Immature natural killer cell (primary cell): ENCODE measurements around the gene CAMK1D. TPM values are rescaled to one million over a fixed set of nuclear protein-coding genes. Genes with fewer than 3 reads are reported as not detected.
A peak's percentile ranks its signal among the peaks of the same experiment; 100 is the strongest.

Experiments
- DNase-seq, 3 donors: peaks; one replicate each; pipeline ENCODE4 v3.0.0; 2022; ENCODE audit warnings: mixed read lengths in 1 of 3
- H3K27ac Mint-ChIP-seq, 6 donors: one replicate each; pipeline ENCODE4 v1.8.0; 2020; ENCODE audit warnings: mixed read lengths in 6 of 6, mild to moderate bottlenecking in 5 of 6, inconsistent platforms in 4 of 6, moderate library complexity in 3 of 6
- H3K27me3 Mint-ChIP-seq, 3 donors: one replicate each; pipeline ENCODE4 v1.8.0; 2020 to 2021; ENCODE audit warnings: low read depth in 3 of 3, mild to moderate bottlenecking in 3 of 3, mixed read lengths in 3 of 3, moderate library complexity in 3 of 3, inconsistent platforms in 1 of 3
- H3K36me3 Mint-ChIP-seq, 3 donors: one replicate each; pipeline ENCODE4 v1.8.0; 2020; ENCODE audit warnings: mixed read lengths in 3 of 3, inconsistent platforms in 2 of 3, mild to moderate bottlenecking in 2 of 3
- H3K4me1 Mint-ChIP-seq, 2 donors: one replicate each; pipeline ENCODE4 v1.8.0; 2020; ENCODE audit warnings: inconsistent platforms in 2 of 2, mild to moderate bottlenecking in 2 of 2, mixed read lengths in 2 of 2, moderate library complexity in 1 of 2
- H3K4me3 Mint-ChIP-seq, 5 donors: one replicate each; pipeline ENCODE4 v1.8.0; 2020; ENCODE audit warnings: mild to moderate bottlenecking in 5 of 5, mixed read lengths in 5 of 5, inconsistent platforms in 3 of 5, moderate library complexity in 3 of 5
- H3K9me3 Mint-ChIP-seq, 6 donors: one replicate each; pipeline ENCODE4 v1.8.0; 2020; ENCODE audit warnings: mild to moderate bottlenecking in 6 of 6, mixed read lengths in 6 of 6, inconsistent platforms in 4 of 6, moderate library complexity in 3 of 6
- polyA plus RNA-seq, 3 donors: library from polyadenylated mRNA; unstranded; fragments of 300-500 nt; fragmentation: Illumina TruSeq; gene quantifications; one replicate each; pipeline ENCODE4 v1.2.3, GENCODE V29; 2021

The CAMK1D gene
- polyA plus RNA-seq, 3 donors from 2014 or later = 5.3 to 19.3 (median 7.7) TPM

DNA sequence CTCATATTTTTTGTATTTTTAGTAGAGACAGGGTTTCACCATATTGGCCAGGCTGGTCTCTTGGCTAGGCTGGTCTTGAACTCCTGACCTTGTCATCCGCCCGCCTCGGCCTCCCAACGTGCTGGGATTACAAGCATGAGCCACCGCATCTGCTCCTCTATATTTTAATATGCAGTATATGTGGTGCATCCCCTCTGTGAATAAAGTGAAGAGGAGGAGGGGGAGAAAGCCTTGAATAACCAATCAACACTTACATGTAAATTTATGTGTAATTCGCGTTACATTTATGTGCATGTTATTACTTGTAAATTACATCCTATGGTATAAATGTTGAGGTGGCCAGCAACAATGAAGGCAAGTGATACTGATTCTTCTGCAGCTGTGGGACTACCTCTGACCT, 342.2 kb downstream of the CAMK1D start:
- no peak overlapping the region for H3K4me3 Mint-ChIP-seq
- no peaks in the 10 kb centered on the region for H3K9me3 Mint-ChIP-seq
- peaks cover 0 to 14% of the 10 kb centered on the region in 2 donors for H3K4me1 Mint-ChIP-seq
- peaks cover 0 to 1% (median 0%) of the 10 kb centered on the region in 3 donors for H3K27me3 Mint-ChIP-seq
- no peak for DNase-seq
- no peak overlapping the region for H3K27ac Mint-ChIP-seq
- H3K36me3 Mint-ChIP-seq = no peaks in the 10 kb centered on the region

DNA sequence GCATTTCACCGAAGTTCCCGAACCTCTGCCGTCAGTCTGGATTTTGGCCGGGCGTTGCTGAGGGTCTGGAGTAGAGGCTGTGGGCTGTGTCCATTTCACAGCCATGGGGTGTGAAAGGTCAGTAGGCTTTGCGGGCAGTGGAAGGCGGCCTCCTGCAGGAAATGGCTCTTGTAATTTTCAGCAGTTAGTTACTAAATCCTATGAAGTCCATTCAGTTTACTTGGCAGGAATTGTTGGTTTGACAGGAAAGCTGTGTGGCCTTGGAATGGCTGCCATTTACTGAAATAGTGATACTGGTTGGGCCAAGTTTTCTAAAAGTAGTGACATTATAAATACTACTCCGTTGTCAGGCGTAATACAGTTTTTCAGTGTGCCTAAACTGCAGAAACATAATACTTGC, 348.4 kb downstream of the CAMK1D start:
- H3K36me3 Mint-ChIP-seq = peaks cover 3 to 9% (median 6%) of the 10 kb centered on the region in 3 donors
- peaks cover 10 to 12% of the 10 kb centered on the region in 2 donors for H3K4me1 Mint-ChIP-seq
- DNase-seq = no peak
- peaks cover 0 to 3% (median 0%) of the 10 kb centered on the region in 3 donors for H3K27me3 Mint-ChIP-seq
- H3K9me3 Mint-ChIP-seq = no peaks in the 10 kb centered on the region
- H3K27ac Mint-ChIP-seq = no peak overlapping the region
- no peak overlapping the region for H3K4me3 Mint-ChIP-seq

DNA sequence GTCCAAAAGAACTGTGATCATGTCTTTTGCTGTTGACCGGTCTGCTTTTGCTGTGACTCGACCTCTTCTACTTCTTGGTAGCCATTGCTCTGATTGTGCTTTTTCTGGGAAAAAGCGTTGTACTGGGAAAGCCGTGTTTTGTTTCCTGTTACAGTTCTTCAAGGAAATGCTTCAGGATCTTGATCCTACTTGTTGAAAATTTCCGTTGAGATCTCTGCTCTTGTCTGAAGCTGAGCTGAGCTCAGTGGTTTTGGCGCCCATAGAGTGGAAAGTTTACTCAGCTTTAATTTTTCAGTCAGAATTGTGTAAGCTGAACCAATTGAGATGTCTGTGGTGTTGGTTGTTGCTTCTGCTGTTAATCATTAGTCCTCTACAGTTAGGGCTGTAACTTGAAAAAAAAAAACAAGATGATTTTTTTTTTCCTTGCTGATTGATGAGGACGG, 349.9 kb downstream of the CAMK1D start:
- Mint-ChIP-seq H3K36me3 (peaks cover 3 to 9% (median 6%) of the 10 kb centered on the region in 3 donors), H3K27me3 (peaks cover 0 to 2% (median 0%) of the 10 kb centered on the region in 3 donors), H3K9me3 (no peaks in the 10 kb centered on the region), H3K4me3 (peak overlapping the region in 1 of 5 donors; percentile 51), H3K4me1 (peaks cover 10 to 12% of the 10 kb centered on the region in 2 donors), H3K27ac (peak overlapping the region in 5 of 6 donors; percentile 20 to 53 (median 32))
- no peak for DNase-seq

DNA sequence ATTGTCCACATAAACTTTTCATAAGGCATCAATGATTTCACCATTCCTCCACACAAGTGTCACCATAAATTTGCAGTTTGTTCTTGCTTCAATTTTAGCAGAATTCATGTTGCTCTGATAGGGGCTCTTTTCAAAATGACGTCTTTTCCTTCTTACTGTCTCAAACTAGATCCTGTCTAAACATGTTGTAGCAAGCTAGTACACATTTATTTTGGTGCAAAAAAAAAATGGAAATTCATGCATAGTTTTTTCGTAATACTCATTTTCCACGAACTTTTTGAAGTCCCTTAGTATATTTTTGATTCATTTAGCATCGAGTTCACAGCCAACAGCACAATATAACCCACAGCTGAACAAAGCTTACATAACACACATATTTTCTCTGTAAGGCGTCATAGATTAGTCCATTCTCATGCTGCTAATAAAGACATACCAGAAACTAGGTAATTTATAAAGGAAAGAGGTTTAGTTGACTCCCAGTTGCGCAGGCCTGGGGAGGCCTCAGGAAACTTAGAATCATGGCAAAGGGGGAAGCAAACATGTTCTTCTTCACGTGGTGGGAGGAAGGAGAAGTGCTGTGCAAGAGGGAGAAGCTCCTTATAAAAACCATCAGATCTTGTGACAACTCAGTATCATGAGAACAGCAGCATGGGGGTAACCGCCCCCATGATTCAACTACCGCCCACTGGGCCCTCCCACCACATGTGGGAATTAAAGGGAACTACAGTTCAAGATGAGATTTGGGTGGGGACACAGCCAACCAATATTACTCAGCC, 350.6 kb downstream of the CAMK1D start:
- Mint-ChIP-seq H3K27ac (peak overlapping the region in 3 of 6 donors; percentile 26 to 51 (median 32)), H3K27me3 (peaks cover 0 to 3% (median 0%) of the 10 kb centered on the region in 3 donors)

DNA sequence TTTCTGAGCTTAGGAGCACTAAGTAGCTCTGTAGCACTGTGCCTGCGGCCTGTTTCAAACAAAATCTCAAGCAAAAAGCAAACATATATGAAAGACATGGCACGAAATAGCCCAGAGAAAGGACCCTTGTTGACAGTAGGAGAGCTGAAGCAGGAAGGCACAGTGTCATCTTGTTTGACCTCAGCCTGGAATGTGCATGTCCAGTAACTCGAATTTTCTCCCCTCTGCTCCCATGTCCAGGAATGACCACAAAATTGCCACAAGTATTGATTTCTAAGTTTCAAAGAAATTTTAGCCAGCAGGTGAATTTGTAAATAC, 351.2 kb downstream of the CAMK1D start:
- Mint-ChIP-seq H3K4me3 (no peak overlapping the region), H3K36me3 (peaks cover 3 to 9% (median 6%) of the 10 kb centered on the region in 3 donors), H3K27ac (peak overlapping the region in 1 of 6 donors; percentile 65), H3K9me3 (no peaks in the 10 kb centered on the region), H3K4me1 (peaks cover 10 to 12% of the 10 kb centered on the region in 2 donors), H3K27me3 (peaks cover 0 to 3% (median 0%) of the 10 kb centered on the region in 3 donors)
- DNase-seq = no peak

More for the DNA sequence above, 350.6 kb downstream of the CAMK1D start:
- peak overlapping the region in 2 of 5 donors; percentile 5 to 51 for H3K4me3 Mint-ChIP-seq
- H3K36me3 Mint-ChIP-seq = peaks cover 3 to 9% (median 6%) of the 10 kb centered on the region in 3 donors
- no peaks in the 10 kb centered on the region for H3K9me3 Mint-ChIP-seq
- no peak for DNase-seq
- H3K4me1 Mint-ChIP-seq = peaks cover 10 to 12% of the 10 kb centered on the region in 2 donors

DNA sequence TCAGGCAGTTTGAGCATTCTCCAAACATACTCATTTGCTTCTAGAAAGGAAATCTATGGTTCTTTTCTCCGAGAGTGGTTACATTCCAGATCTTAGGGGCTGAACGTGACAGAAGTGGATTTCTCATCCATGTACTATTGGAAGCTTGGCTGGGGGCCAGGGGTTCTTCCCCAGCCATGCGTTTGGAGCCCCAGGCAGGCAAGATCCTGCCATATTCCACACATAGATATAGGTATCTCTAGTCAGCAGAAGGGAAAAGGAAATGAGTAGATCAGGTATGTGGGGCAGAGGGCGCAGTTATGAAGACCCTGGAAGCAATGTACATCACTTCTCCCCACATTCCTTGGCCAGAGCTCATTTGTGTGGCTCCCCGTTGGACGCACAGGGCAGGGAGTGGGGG, 352.3 kb downstream of the CAMK1D start:
- Mint-ChIP-seq H3K36me3 (peaks cover 3 to 9% (median 6%) of the 10 kb centered on the region in 3 donors), H3K27me3 (peaks cover 0 to 3% (median 0%) of the 10 kb centered on the region in 3 donors), H3K27ac (no peak overlapping the region), H3K4me3 (no peak overlapping the region), H3K9me3 (no peaks in the 10 kb centered on the region), H3K4me1 (peaks cover 10 to 12% of the 10 kb centered on the region in 2 donors)
- no peak for DNase-seq

DNA sequence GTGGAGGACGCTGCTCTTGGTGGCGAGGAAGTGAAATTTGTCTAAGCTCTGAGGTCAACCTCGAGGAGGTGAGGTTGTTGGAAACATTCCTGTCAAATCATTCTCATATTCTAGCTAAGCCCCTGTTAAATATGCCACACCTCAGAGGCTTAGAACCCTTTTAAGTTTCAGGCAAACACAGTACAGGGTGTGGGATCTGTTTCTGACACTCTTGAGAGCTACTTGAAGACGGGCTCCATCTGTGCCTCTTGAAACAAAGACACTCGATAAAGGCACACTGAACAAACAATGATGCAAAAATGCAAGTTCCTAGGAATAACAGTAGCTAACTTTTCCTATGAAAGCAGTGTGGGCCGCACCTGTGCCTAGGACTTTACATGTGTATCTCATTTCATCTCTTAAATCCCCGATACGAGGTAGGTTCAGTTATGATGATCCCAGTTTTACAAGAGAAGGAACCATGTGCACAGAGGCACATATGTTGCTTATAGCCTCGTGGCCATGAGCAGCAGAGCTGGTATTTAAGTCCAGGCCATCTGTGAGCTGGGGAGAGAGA, 352.9 kb downstream of the CAMK1D start:
- H3K27ac Mint-ChIP-seq = no peak overlapping the region
- peaks cover 10 to 12% of the 10 kb centered on the region in 2 donors for H3K4me1 Mint-ChIP-seq
- H3K9me3 Mint-ChIP-seq = no peaks in the 10 kb centered on the region
- peaks cover 3 to 9% (median 6%) of the 10 kb centered on the region in 3 donors for H3K36me3 Mint-ChIP-seq
- DNase-seq = no peak
- peaks cover 0 to 3% (median 0%) of the 10 kb centered on the region in 3 donors for H3K27me3 Mint-ChIP-seq
- no peak overlapping the region for H3K4me3 Mint-ChIP-seq

DNA sequence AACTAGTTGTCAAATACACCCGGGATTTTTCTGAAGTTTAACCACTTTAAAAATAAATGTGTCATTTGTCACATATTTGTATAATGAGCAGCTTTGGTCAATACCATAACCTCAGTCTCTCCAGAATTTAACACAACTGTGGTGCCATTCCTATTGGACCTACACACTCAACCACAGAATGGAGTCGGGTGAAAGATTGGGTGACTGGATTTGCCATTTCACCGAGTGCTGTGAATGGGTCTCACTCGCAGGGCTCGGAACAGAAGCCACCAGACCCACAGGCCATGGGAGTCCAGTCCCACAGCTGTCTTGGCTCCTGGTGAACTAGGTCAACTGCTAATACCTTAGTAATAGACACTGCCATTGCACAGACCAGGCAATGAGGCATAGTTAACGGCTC, 353.8 kb downstream of the CAMK1D start:
- H3K27ac Mint-ChIP-seq = no peak overlapping the region
- H3K4me1 Mint-ChIP-seq = peaks cover 10 to 12% of the 10 kb centered on the region in 2 donors
- no peak overlapping the region for H3K4me3 Mint-ChIP-seq
- H3K27me3 Mint-ChIP-seq = peaks cover 0 to 3% (median 0%) of the 10 kb centered on the region in 3 donors
- no peaks in the 10 kb centered on the region for H3K9me3 Mint-ChIP-seq
- H3K36me3 Mint-ChIP-seq = peaks cover 3 to 9% (median 6%) of the 10 kb centered on the region in 3 donors
- DNase-seq = no peak

DNA sequence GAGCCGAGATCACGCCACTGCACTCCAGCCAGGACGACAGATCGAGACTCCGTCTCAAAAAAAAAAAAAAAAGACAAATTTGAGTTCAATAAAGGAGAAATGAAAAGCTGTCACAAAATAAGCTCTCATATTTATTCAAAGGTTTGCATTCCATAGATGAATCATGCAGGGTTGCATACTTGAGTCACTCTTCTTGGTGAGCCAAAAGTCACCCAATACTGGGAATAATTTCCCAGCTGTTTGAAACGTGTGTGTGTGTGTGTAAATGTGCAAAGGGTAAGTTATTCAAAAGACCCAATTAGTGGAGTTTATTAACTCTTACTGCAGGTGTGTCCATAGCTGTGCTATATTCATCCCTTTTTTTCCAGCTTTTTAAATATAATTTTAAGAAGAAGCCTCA, 354.5 kb downstream of the CAMK1D start:
- Mint-ChIP-seq H3K9me3 (no peaks in the 10 kb centered on the region), H3K27me3 (peaks cover 0 to 3% (median 0%) of the 10 kb centered on the region in 3 donors), H3K4me3 (no peak overlapping the region), H3K4me1 (peaks cover 10 to 12% of the 10 kb centered on the region in 2 donors), H3K27ac (no peak overlapping the region), H3K36me3 (peaks cover 3 to 9% (median 6%) of the 10 kb centered on the region in 3 donors)
- no peak for DNase-seq

DNA sequence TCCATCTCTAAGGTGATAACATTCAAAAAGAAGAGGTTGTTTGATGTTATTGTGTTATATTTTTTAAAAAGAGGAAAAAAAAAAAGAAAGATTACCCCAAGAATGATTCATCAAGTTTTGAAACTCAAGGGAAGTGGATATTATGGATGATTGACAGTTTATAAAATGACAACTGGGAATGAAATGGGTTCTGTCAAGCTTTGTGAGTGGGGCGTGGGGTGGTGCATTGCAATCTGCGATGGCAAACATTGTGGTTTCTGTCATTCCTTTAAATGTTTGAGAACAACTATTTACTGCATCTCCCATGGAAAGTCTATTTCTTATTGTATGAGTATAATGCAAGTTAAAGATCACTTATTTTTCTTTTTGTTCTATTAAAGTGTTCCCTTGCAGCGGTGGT, 355.1 kb downstream of the CAMK1D start:
- Mint-ChIP-seq H3K9me3 (no peaks in the 10 kb centered on the region), H3K4me3 (no peak overlapping the region), H3K4me1 (peaks cover 4 to 6% of the 10 kb centered on the region in 2 donors), H3K27ac (no peak overlapping the region), H3K27me3 (peaks cover 0 to 3% (median 0%) of the 10 kb centered on the region in 3 donors), H3K36me3 (peaks cover 3 to 9% (median 6%) of the 10 kb centered on the region in 3 donors)
- DNase-seq = no peak

DNA sequence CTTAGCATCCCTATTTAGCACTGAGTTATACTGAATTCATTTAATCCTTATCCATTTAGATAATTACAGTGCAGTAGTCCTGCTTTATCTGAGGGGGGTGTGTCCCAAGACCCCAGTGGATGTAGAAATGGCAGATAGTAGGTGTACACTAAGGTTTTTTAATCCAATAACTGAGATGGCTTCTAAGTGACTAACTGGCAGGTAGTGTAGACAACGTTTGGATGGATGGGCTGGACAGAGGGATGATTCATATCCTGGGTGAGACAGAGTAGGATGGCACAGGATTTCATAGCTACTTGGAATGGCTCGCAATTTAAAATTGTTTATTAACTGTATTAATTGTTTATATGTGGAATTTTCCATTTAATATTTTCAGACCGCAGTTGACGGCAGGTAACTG, 356.6 kb downstream of the CAMK1D start:
- DNase-seq = no peak
- H3K9me3 Mint-ChIP-seq = no peaks in the 10 kb centered on the region
- H3K4me1 Mint-ChIP-seq = peaks cover under 1 to 2% of the 10 kb centered on the region in 2 donors
- peaks cover 0 to 6% (median 3%) of the 10 kb centered on the region in 3 donors for H3K36me3 Mint-ChIP-seq
- H3K4me3 Mint-ChIP-seq = no peak overlapping the region
- H3K27me3 Mint-ChIP-seq = peaks cover 0 to 3% (median 0%) of the 10 kb centered on the region in 3 donors
- no peak overlapping the region for H3K27ac Mint-ChIP-seq

DNA sequence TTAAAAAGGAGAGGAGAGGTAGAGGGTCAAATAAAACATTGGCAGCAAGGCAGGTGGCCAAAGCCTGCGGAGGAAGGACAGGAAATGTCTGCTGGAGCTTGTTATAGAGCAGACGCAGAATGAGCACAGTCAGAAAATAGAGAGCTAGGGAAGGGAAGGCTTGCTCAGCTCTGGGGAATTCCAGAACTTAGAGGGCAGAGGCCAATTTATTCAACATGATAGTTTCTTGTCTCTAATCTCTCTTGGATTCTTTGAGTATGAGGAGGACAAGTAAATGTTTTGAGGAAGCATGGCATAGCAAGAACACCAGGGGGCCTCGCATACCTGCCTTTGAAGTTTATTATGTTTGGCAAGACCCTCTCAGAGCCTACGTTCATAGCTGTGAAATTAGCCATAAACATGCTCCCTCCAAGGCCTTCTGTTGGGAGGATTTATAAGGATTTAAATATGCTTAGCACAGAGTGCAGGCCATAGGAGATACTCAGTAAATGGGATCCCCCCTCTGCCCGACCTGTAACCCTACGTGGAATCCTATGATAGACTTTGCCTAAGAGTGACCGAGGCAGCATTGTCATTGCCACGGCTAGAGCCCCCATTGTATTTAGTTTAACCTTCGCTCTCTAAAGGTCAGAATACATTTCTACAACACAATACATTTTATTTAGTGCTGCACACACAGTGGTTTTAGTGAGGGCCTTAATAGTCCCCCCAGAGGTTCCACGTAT, 358.3 kb downstream of the CAMK1D start:
- Mint-ChIP-seq H3K27me3 (peaks cover 0 to 1% (median under 1%) of the 10 kb centered on the region in 3 donors), H3K27ac (peak overlapping the region in 1 of 6 donors; percentile 4), H3K4me1 (peaks cover 16% of the 10 kb centered on the region in 2 donors), H3K4me3 (no peak overlapping the region), H3K36me3 (no peaks in the 10 kb centered on the region), H3K9me3 (no peaks in the 10 kb centered on the region)
- DNase-seq = no peak

DNA sequence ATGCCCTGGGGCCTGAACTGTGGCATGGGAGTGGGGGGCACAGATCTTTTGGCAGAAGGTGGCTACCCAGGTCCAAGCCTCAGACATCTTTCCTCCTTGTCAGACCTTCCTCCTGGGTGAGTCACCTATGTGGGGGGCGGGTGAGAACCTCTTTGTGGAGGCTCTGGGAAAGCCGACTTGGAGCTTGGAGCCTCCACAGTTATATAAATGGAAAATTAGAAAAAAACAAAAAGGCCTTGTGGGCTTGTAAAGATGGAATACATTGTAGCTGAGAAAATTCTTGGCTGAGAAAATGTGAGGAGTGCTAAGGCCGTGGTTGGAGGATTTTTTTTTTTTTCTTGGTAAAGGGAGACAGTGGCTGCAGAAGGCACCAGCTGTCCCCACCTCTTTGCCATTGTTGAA, 359.7 kb downstream of the CAMK1D start:
- Mint-ChIP-seq H3K4me1 (peaks cover 16% of the 10 kb centered on the region in 2 donors), H3K27me3 (peaks cover 0 to 2% (median 1%) of the 10 kb centered on the region in 3 donors), H3K9me3 (no peaks in the 10 kb centered on the region), H3K4me3 (no peak overlapping the region), H3K27ac (no peak overlapping the region), H3K36me3 (no peaks in the 10 kb centered on the region)
- DNase-seq = no peak
